Measurements from ENCODE around the gene KCNQ1. TPM values are rescaled to one million over a fixed set of nuclear protein-coding genes. Genes with fewer than 3 reads are reported as not detected.

KCNQ1 gene
- total RNA-seq, 1 donor from 2014 or later: 4.8 TPM

GRCh38 chr11:2585566-2586086 is 140.8 kb downstream of the KCNQ1 start:
- no peaks in the 10 kb centered on the region for H3K36me3 Mint-ChIP-seq
- no peak overlapping the region for H3K4me3 Mint-ChIP-seq
- H3K9me3 Mint-ChIP-seq: no peaks in the 10 kb centered on the region
- TF ChIP-seq CTCF (conservative IDR thresholded peaks at IDR 0.05): no peak
- no peaks in the 10 kb centered on the region for H3K4me1 Mint-ChIP-seq (ENCODE audit: unreplicated experiment)
- no peak overlapping the region for H3K27ac Mint-ChIP-seq
- DNase-seq (ENCODE audit: extremely low spot score, unreplicated experiment): peak; percentile 63
- no peaks in the 10 kb centered on the region for H3K27me3 Mint-ChIP-seq

GRCh38 chr11:2586087-2586792 is 141.4 kb downstream of the KCNQ1 start:
- no peak for TF ChIP-seq CTCF (conservative IDR thresholded peaks at IDR 0.05)
- H3K27ac Mint-ChIP-seq: no peak overlapping the region
- H3K27me3 Mint-ChIP-seq: no peaks in the 10 kb centered on the region
- H3K36me3 Mint-ChIP-seq: no peaks in the 10 kb centered on the region
- H3K4me3 Mint-ChIP-seq: no peak overlapping the region
- peak; percentile 62 for DNase-seq (ENCODE audit: extremely low spot score, unreplicated experiment)
- H3K4me1 Mint-ChIP-seq (ENCODE audit: unreplicated experiment): no peaks in the 10 kb centered on the region
- no peaks in the 10 kb centered on the region for H3K9me3 Mint-ChIP-seq

GRCh38 chr11:2586793-2587131 is 142.0 kb downstream of the KCNQ1 start:
- Mint-ChIP-seq H3K27ac (no peak overlapping the region), H3K4me1 (ENCODE audit: unreplicated experiment) (no peaks in the 10 kb centered on the region), H3K36me3 (no peaks in the 10 kb centered on the region), H3K4me3 (no peak overlapping the region), H3K9me3 (no peaks in the 10 kb centered on the region), H3K27me3 (no peaks in the 10 kb centered on the region)
- no peak for TF ChIP-seq CTCF (conservative IDR thresholded peaks at IDR 0.05)
- no peak for DNase-seq (ENCODE audit: extremely low spot score, unreplicated experiment)

GRCh38 chr11:2587132-2587930 is 142.5 kb downstream of the KCNQ1 start:
- TF ChIP-seq CTCF (conservative IDR thresholded peaks at IDR 0.05): no peak
- H3K27ac Mint-ChIP-seq: no peak overlapping the region
- no peaks in the 10 kb centered on the region for H3K4me1 Mint-ChIP-seq (ENCODE audit: unreplicated experiment)
- H3K4me3 Mint-ChIP-seq: no peak overlapping the region
- no peaks in the 10 kb centered on the region for H3K27me3 Mint-ChIP-seq
- no peak for DNase-seq (ENCODE audit: extremely low spot score, unreplicated experiment)
- no peaks in the 10 kb centered on the region for H3K36me3 Mint-ChIP-seq
- H3K9me3 Mint-ChIP-seq: no peaks in the 10 kb centered on the region

- Mint-ChIP-seq H3K36me3 (no peaks in the 10 kb centered on the region), H3K27me3 (no peaks in the 10 kb centered on the region), H3K9me3 (no peaks in the 10 kb centered on the region), H3K27ac (no peak overlapping the region), H3K4me3 (no peak overlapping the region), H3K4me1 (ENCODE audit: unreplicated experiment) (no peaks in the 10 kb centered on the region)
- no peak for TF ChIP-seq CTCF (conservative IDR thresholded peaks at IDR 0.05)
- no peak for DNase-seq (ENCODE audit: extremely low spot score, unreplicated experiment)
Measured at GRCh38 chr11:2587976-2588748, 143.4 kb downstream of the KCNQ1 start.

All from type B pancreatic cell (in vitro differentiated cells).